Measurements from ENCODE around the gene NCAM1. TPM values are rescaled to one million over a fixed set of nuclear protein-coding genes. Genes with fewer than 3 reads are reported as not detected.

The NCAM1 gene
- total RNA-seq, 1 experiment from 2014 or later: 5.9 TPM

- TF ChIP-seq ZNF532 (CRISPR knock-in tag; IDR thresholded peaks at IDR 0.05; ENCODE audit: borderline replicate concordance) (no peak), CREB1 (CRISPR knock-in tag; IDR thresholded peaks at IDR 0.05) (no peak), E2F5 (CRISPR knock-in tag; IDR thresholded peaks at IDR 0.05) (no peak)
These were observed 130.2 kb downstream of the NCAM1 start (continued) for GRCh38 chr11:113091481-113091780.

GRCh38 chr11:113096648-113097047, 135.4 kb downstream of the NCAM1 start:
- POLR2A ChIA-PET: no interaction called here
- no peak for ATAC-seq

More at GRCh38 chr11:113096648-113097047, 135.4 kb downstream of the NCAM1 start:
- Mint-ChIP-seq H3K9me3 (no peaks in the 10 kb centered on the region), H3K36me3 (no peaks in the 10 kb centered on the region), H3K4me3 (no peak overlapping the region), H3K4me1 (peaks cover 11% of the 10 kb centered on the region), H3K27me3 (ENCODE audit: low read depth) (peaks cover 20% of the 10 kb centered on the region), H3K27ac (no peak overlapping the region)
- CTCF ChIA-PET: interaction anchor here (0.9 kb wide), 1 partner anchor 193 kb away, joined by 4 read pairs; no protein-coding TSS in a partner anchor
- no peak for DNase-seq (ENCODE audit: low spot score)
- TF ChIP-seq NR2C2 (CRISPR knock-in tag; IDR thresholded peaks at IDR 0.05): no peak
- TF ChIP-seq RELA (CRISPR knock-in tag; IDR thresholded peaks at IDR 0.05; ENCODE audit: borderline replicate concordance): no peak
- no peak for TF ChIP-seq ZNF396 (CRISPR knock-in tag; IDR thresholded peaks at IDR 0.05; ENCODE audit: borderline replicate concordance)
- no peak for TF ChIP-seq NFATC4 (CRISPR knock-in tag; IDR thresholded peaks at IDR 0.05)
- no peak for TF ChIP-seq USF2 (CRISPR knock-in tag; IDR thresholded peaks at IDR 0.05)
- no peak for TF ChIP-seq IRF2 (CRISPR knock-in tag; IDR thresholded peaks at IDR 0.05; ENCODE audit: borderline replicate concordance, low read depth)
- TF ChIP-seq PRRX2 (CRISPR knock-in tag; IDR thresholded peaks at IDR 0.05): no peak
- no peak for TF ChIP-seq TCF7 (CRISPR knock-in tag; IDR thresholded peaks at IDR 0.05; ENCODE audit: low read depth)
- no peak for TF ChIP-seq MXD4 (CRISPR knock-in tag; IDR thresholded peaks at IDR 0.05; ENCODE audit: borderline replicate concordance)
- TF ChIP-seq USF1 (CRISPR knock-in tag; IDR thresholded peaks at IDR 0.05): no peak
- no peak for TF ChIP-seq ZNF423 (CRISPR knock-in tag; IDR thresholded peaks at IDR 0.05)
- no peak for TF ChIP-seq ZBTB21 (CRISPR knock-in tag; IDR thresholded peaks at IDR 0.05; ENCODE audit: borderline replicate concordance)
- TF ChIP-seq ZMAT4 (CRISPR knock-in tag; IDR thresholded peaks at IDR 0.05): no peak
- no peak for TF ChIP-seq E2F5 (CRISPR knock-in tag; IDR thresholded peaks at IDR 0.05)
- no peak for TF ChIP-seq ATF6 (CRISPR knock-in tag; IDR thresholded peaks at IDR 0.05)
- TF ChIP-seq TEAD1 (CRISPR knock-in tag; IDR thresholded peaks at IDR 0.05): no peak
- TF ChIP-seq HMGXB4 (CRISPR knock-in tag; IDR thresholded peaks at IDR 0.05): no peak
- no peak for TF ChIP-seq NFE2L1 (CRISPR knock-in tag; IDR thresholded peaks at IDR 0.05)
